HG03469 (cell line): Measurements from ENCODE around the gene NFYC.

Source experiments
- ATAC-seq: cut with Tn5 transposase; IDR thresholded peaks from one replicate; pipeline ENCODE4 v1.9.1; 2021; ENCODE audit warnings: mild to moderate bottlenecking, moderate library complexity, moderate number of reproducible peaks; ENCODE audit not compliant: unreplicated experiment

Gene NFYC

GRCh38 chr1:40777224-40777970, 85.9 kb downstream of the NFYC start:
- ATAC-seq: no peak

- ATAC-seq: no peak
Measured at GRCh38 chr1:40780678-40781607, 89.4 kb downstream of the NFYC start.

- no peak for ATAC-seq
Measured at GRCh38 chr1:40781608-40781971, 90.1 kb downstream of the NFYC start.

- no peak for ATAC-seq
Measured at GRCh38 chr1:40782371-40782956, 91.0 kb downstream of the NFYC start.

- no peak for ATAC-seq
Measured at GRCh38 chr1:40783001-40783905, 91.7 kb downstream of the NFYC start, which contains the start of gene KCNQ4. Gene KCNQ4 (plus strand): TSS chr1:40783787. CDS start chr1:40784094, 307 bp downstream.

GRCh38 chr1:40784141-40784770, 92.8 kb downstream of the NFYC start:
- no peak for ATAC-seq

- no peak for ATAC-seq
Measured at GRCh38 chr1:40784771-40785151, 93.3 kb downstream of the NFYC start.

- no peak for ATAC-seq
Measured at GRCh38 chr1:40785446-40785845, 93.9 kb downstream of the NFYC start.

- ATAC-seq: no peak
Measured at GRCh38 chr1:40786171-40786994, 94.9 kb downstream of the NFYC start.

- ATAC-seq: no peak
Measured at GRCh38 chr1:40786995-40787705, 95.6 kb downstream of the NFYC start.

- no peak for ATAC-seq
Measured at GRCh38 chr1:40787737-40788560, 96.4 kb downstream of the NFYC start.

- ATAC-seq: no peak
Measured at GRCh38 chr1:40788561-40789341, 97.2 kb downstream of the NFYC start.

- ATAC-seq: no peak
Measured at GRCh38 chr1:40789342-40789598, 97.8 kb downstream of the NFYC start.

- ATAC-seq: no peak
Measured at GRCh38 chr1:40789661-40790430, 98.3 kb downstream of the NFYC start.

GRCh38 chr1:40792036-40792435, 100.5 kb downstream of the NFYC start:
- no peak for ATAC-seq

GRCh38 chr1:40793617-40794016, 102.1 kb downstream of the NFYC start:
- no peak for ATAC-seq
